HEK293 (cell line): Measurements from ENCODE around the gene KRTCAP2.
"Not testable (repeated sequence)": the region's sequence is repeated elsewhere in the genome, so short reads cannot be mapped to it uniquely, and the experiment has no call there.

ENCODE experiments used
- BCL11A ChIP-seq: fragments of 450-650 bp; formaldehyde crosslinking; IDR thresholded peaks from 2 replicates; pipeline ENCODE4 v1.5.1; 2016; ENCODE audit warnings: low read depth, missing biosample characterization, missing genetic modification characterization
- ZNF114 ChIP-seq: fragments of 450-650 bp; formaldehyde crosslinking; IDR thresholded peaks from 2 replicates; pipeline ENCODE4 v1.5.0; 2017; ENCODE audit warnings: missing biosample characterization, missing genetic modification characterization
- ZNF174 ChIP-seq: fragments of 450-650 bp; formaldehyde crosslinking; IDR thresholded peaks from 2 replicates; pipeline ENCODE4 v1.5.0; 2017; ENCODE audit warnings: missing biosample characterization, mild to moderate bottlenecking, missing genetic modification characterization
- ZNF558 ChIP-seq: fragments of 450-650 bp; formaldehyde crosslinking; IDR thresholded peaks from 2 replicates; pipeline ENCODE4 v1.5.1; 2016; ENCODE audit warnings: missing biosample characterization, missing genetic modification characterization
- TF ChIP-seq, protein P1 (sequence below): fragments of 450-650 bp; formaldehyde crosslinking; IDR thresholded peaks from 2 replicates; pipeline ENCODE4 v1.5.1; 2016; ENCODE audit warnings: missing biosample characterization, missing genetic modification characterization
- TF ChIP-seq, protein P2 (sequence below): fragments of 450-650 bp; formaldehyde crosslinking; IDR thresholded peaks from 2 replicates; pipeline ENCODE4 v1.5.1; 2016; ENCODE audit warnings: missing biosample characterization, missing genetic modification characterization

GRCh38 chr1:155214702-155215101 lies 41.6 kb upstream of the KRTCAP2 start:
- TF ChIP-seq ZNF558; ZNF174 (tag by site-specific recombination); BCL11A (tag by site-specific recombination); ZNF114 (tag by site-specific recombination): not testable (repeated sequence)
- TF ChIP-seq, protein P1, sequence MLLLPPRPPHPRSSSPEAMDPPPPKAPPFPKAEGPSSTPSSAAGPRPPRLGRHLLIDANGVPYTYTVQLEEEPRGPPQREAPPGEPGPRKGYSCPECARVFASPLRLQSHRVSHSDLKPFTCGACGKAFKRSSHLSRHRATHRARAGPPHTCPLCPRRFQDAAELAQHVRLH = not testable (repeated sequence)
- TF ChIP-seq, protein P2, sequence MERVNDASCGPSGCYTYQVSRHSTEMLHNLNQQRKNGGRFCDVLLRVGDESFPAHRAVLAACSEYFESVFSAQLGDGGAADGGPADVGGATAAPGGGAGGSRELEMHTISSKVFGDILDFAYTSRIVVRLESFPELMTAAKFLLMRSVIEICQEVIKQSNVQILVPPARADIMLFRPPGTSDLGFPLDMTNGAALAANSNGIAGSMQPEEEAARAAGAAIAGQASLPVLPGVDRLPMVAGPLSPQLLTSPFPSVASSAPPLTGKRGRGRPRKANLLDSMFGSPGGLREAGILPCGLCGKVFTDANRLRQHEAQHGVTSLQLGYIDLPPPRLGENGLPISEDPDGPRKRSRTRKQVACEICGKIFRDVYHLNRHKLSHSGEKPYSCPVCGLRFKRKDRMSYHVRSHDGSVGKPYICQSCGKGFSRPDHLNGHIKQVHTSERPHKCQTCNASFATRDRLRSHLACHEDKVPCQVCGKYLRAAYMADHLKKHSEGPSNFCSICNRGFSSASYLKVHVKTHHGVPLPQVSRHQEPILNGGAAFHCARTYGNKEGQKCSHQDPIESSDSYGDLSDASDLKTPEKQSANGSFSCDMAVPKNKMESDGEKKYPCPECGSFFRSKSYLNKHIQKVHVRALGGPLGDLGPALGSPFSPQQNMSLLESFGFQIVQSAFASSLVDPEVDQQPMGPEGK (tag by site-specific recombination) = not testable (repeated sequence)
